Measurements from ENCODE around the gene VWCE.
A peak's percentile ranks its signal among the peaks of the same experiment; 100 is the strongest.

VWCE gene

GRCh38 chr11:61294717-61295595 is at the start of gene VWCE:
VWCE (minus strand) TSS chr11:61295316; CDS start chr11:61295037, 279 bp downstream.
- peak; percentile 57 to 58 for DNase-seq (ENCODE audit: low read depth in 1 of 2, low spot score in 1 of 2)

GRCh38 chr11:61343792-61344745 is 49.0 kb upstream of the VWCE start:
- no peak for DNase-seq (ENCODE audit: low read depth in 1 of 2, low spot score in 1 of 2)

GRCh38 chr11:61342207-61342803 is 47.2 kb upstream of the VWCE start:
- DNase-seq (ENCODE audit: low read depth in 1 of 2, low spot score in 1 of 2): no peak

- DNase-seq (ENCODE audit: low read depth in 1 of 2, low spot score in 1 of 2): no peak
Measured at GRCh38 chr11:61341706-61342105, 46.6 kb upstream of the VWCE start.

- no peak for DNase-seq (ENCODE audit: low read depth in 1 of 2, low spot score in 1 of 2)
Measured at GRCh38 chr11:61340979-61341378, 45.9 kb upstream of the VWCE start.

GRCh38 chr11:61339490-61339878 is 44.4 kb upstream of the VWCE start:
- no peak for DNase-seq (ENCODE audit: low read depth in 1 of 2, low spot score in 1 of 2)

- DNase-seq (ENCODE audit: low read depth in 1 of 2, low spot score in 1 of 2): no peak
Measured at GRCh38 chr11:61338783-61339489, 43.8 kb upstream of the VWCE start.

- no peak for DNase-seq (ENCODE audit: low read depth in 1 of 2, low spot score in 1 of 2)
Measured at GRCh38 chr11:61337706-61338470, 42.8 kb upstream of the VWCE start.

GRCh38 chr11:61336171-61336935 is 41.2 kb upstream of the VWCE start:
- DNase-seq (ENCODE audit: low read depth in 1 of 2, low spot score in 1 of 2): peak; percentile 68 to 72

GRCh38 chr11:61335355-61335710 is 40.2 kb upstream of the VWCE start:
- DNase-seq (ENCODE audit: low read depth in 1 of 2, low spot score in 1 of 2): no peak

- DNase-seq (ENCODE audit: low read depth in 1 of 2, low spot score in 1 of 2): no peak
Measured at GRCh38 chr11:61334434-61335354, 39.6 kb upstream of the VWCE start.

GRCh38 chr11:61333550-61334433 is 38.7 kb upstream of the VWCE start:
- DNase-seq (ENCODE audit: low read depth in 1 of 2, low spot score in 1 of 2): no peak

- DNase-seq (ENCODE audit: low read depth in 1 of 2, low spot score in 1 of 2): peak; percentile 93 to 96
Measured at GRCh38 chr11:61332797-61333549, 37.9 kb upstream of the VWCE start, which contains the start of the genes DDB1 and TKFC. DDB1 (minus strand) TSS chr11:61333105; CDS start chr11:61332968, 137 bp downstream. TKFC (plus strand) TSS chr11:61333228; CDS start chr11:61334729, 1,501 bp downstream.

- DNase-seq (ENCODE audit: low read depth in 1 of 2, low spot score in 1 of 2): no peak
Measured at GRCh38 chr11:61332281-61332796, 37.2 kb upstream of the VWCE start.

GRCh38 chr11:61331651-61332050 is 36.5 kb upstream of the VWCE start:
- no peak for DNase-seq (ENCODE audit: low read depth in 1 of 2, low spot score in 1 of 2)

GRCh38 chr11:61329871-61330270 is 34.8 kb upstream of the VWCE start:
- DNase-seq (ENCODE audit: low read depth in 1 of 2, low spot score in 1 of 2): no peak

Data from activated CD4-positive, alpha-beta T cell treated with anti-CD3 and anti-CD28 coated beads, Interleukin-2, amount 50 U/mL, for 24 hours (primary cell).